Bronchial epithelial cell (primary cell): ENCODE results near the gene SYNE1. TPM values are rescaled to one million over a fixed set of nuclear protein-coding genes. Genes with fewer than 3 reads are reported as not detected.

Experiments used
- DNase-seq: peaks from one replicate; pipeline ENCODE4 v3.0.0-alpha.2; 2010; ENCODE audit warnings: low read depth
- FAIRE-seq: peaks from 2 replicates; lab custom pipeline; 2011; peaks lifted over from hg19 to GRCh38; lab: Jason Lieb, UNC
- H3K27me3 ChIP-seq: 2 replicates; pipeline ENCODE4 v1.5.1; 2011; ENCODE audit warnings: low read length; ENCODE audit not compliant: control insufficient read depth, insufficient read depth
- H3K36me3 ChIP-seq: 2 replicates; pipeline ENCODE4 v1.5.1; 2011; ENCODE audit warnings: low read length; ENCODE audit not compliant: control insufficient read depth, insufficient read depth
- H3K4me3 ChIP-seq: 2 replicates; pipeline ENCODE4 v1.5.1; 2011; ENCODE audit warnings: mild to moderate bottlenecking, low read depth, low read length, control low read depth
- CTCF ChIP-seq: IDR thresholded peaks from 2 replicates; pipeline ENCODE4 v1.5.1; 2011; ENCODE audit warnings: mild to moderate bottlenecking, moderate library complexity, low read length, control low read depth, inconsistent platforms; ENCODE audit not compliant: insufficient read depth, severe bottlenecking
- total RNA-seq: library from RNA; depleted of rRNA; stranded (reverse); fragments of >200 nt; gene quantifications from 2 replicates; pipeline ENCODE4 v1.2.1, GENCODE V29; 2014

SYNE1 gene
- total RNA-seq, 1 donor from 2014 or later = 15.8 TPM

- no peak for FAIRE-seq
Observed at GRCh38 chr6:152268846-152269442, 368.2 kb downstream of the SYNE1 start.

GRCh38 chr6:152267967-152268845 is 369.0 kb downstream of the SYNE1 start:
- FAIRE-seq (no peak), DNase-seq (peak; percentile 33)
- Histone ChIP-seq H3K4me3 (no peak overlapping the region), H3K36me3 (no peaks in the 10 kb centered on the region), H3K27me3 (no peaks in the 10 kb centered on the region)
- peak; percentile 39 for TF ChIP-seq CTCF

More at GRCh38 chr6:152268846-152269442, 368.2 kb downstream of the SYNE1 start:
- TF ChIP-seq CTCF = no peak
- Histone ChIP-seq H3K27me3 (no peaks in the 10 kb centered on the region), H3K4me3 (no peak overlapping the region), H3K36me3 (no peaks in the 10 kb centered on the region)
- no peak for DNase-seq

GRCh38 chr6:152265651-152266050 is 371.5 kb downstream of the SYNE1 start:
- no peak for DNase-seq
- Histone ChIP-seq H3K36me3 (no peaks in the 10 kb centered on the region), H3K27me3 (no peaks in the 10 kb centered on the region), H3K4me3 (no peak overlapping the region)
- no peak for TF ChIP-seq CTCF
- no peak for FAIRE-seq

- Histone ChIP-seq H3K36me3 (no peaks in the 10 kb centered on the region), H3K4me3 (no peak overlapping the region), H3K27me3 (no peaks in the 10 kb centered on the region)
- DNase-seq (no peak), FAIRE-seq (no peak)
- no peak for TF ChIP-seq CTCF
Observed at GRCh38 chr6:152263582-152263981, 373.6 kb downstream of the SYNE1 start.

- Histone ChIP-seq H3K4me3 (no peak overlapping the region), H3K36me3 (no peaks in the 10 kb centered on the region), H3K27me3 (no peaks in the 10 kb centered on the region)
- no peak for TF ChIP-seq CTCF
- DNase-seq (no peak), FAIRE-seq (no peak)
Observed at GRCh38 chr6:152261179-152261578, 376.0 kb downstream of the SYNE1 start.
